Neural cell (in vitro differentiated cells): ENCODE results near the gene ARHGAP9. TPM values are rescaled to one million over a fixed set of nuclear protein-coding genes. Genes with fewer than 3 reads are reported as not detected.

Experiments
- H2AFZ ChIP-seq: fragments of 200-600, 300-800 bp; sonication (generic), shearing (Covaris generic); 2 replicates; pipeline ENCODE4 v1.6.0; 2014; ENCODE audit warnings: low read depth, mild to moderate bottlenecking, antibody characterized with exemption, low read length, moderate library complexity
- H3F3A ChIP-seq: fragments of 200-600 bp; shearing (Covaris generic); 2 replicates; pipeline ENCODE4 v1.6.1; 2016; ENCODE audit warnings: mild to moderate bottlenecking, moderate library complexity, mixed read lengths, antibody characterized with exemption, low read length; ENCODE audit not compliant: insufficient read depth, poor library complexity, severe bottlenecking
- H3K27ac ChIP-seq: fragments of 200-600, 300-800 bp; sonication (generic), shearing (Covaris generic); 2 replicates; pipeline ENCODE4 v1.5.1; 2014; ENCODE audit warnings: mild to moderate bottlenecking, low read length, moderate library complexity
- H3K27me3 ChIP-seq: fragments of 300-800, 200-600 bp; sonication (generic), shearing (Covaris generic); 2 replicates; pipeline ENCODE4 v1.6.0; 2014; ENCODE audit warnings: mild to moderate bottlenecking, low read depth, low read length, moderate library complexity; ENCODE audit not compliant: insufficient read depth
- H3K36me3 ChIP-seq: fragments of 300-800, 200-600 bp; sonication (generic), shearing (Covaris generic); 2 replicates; pipeline ENCODE4 v1.5.1; 2014; ENCODE audit warnings: mild to moderate bottlenecking, antibody characterized with exemption, low read length, moderate library complexity; ENCODE audit not compliant: insufficient read depth
- H3K4me2 ChIP-seq: fragments of 300-800, 200-600 bp; sonication (generic), shearing (Covaris generic); 2 replicates; pipeline ENCODE4 v1.6.0; 2014; ENCODE audit warnings: mild to moderate bottlenecking, low read length
- H3K4me3 ChIP-seq: fragments of 300-800, 200-600 bp; sonication (generic), shearing (Covaris generic); 2 replicates; pipeline ENCODE4 v1.5.1; 2014; ENCODE audit warnings: mild to moderate bottlenecking, low read length, moderate library complexity
- H3K79me2 ChIP-seq: fragments of 200-600 bp; shearing (Covaris generic); replicated peaks from 2 replicates; pipeline ENCODE4 v1.6.0; 2014; ENCODE audit warnings: mild to moderate bottlenecking, low read length, moderate library complexity; ENCODE audit not compliant: insufficient read depth
- H3K9ac ChIP-seq: fragments of 300-800, 200-600 bp; sonication (generic), shearing (Covaris generic); 2 replicates; pipeline ENCODE4 v1.6.1; 2016; ENCODE audit warnings: mild to moderate bottlenecking, low read length, mixed read lengths
- H3K9me2 ChIP-seq: fragments of 200-600 bp; shearing (Covaris generic); 2 replicates; pipeline ENCODE4 v1.6.1; 2016; ENCODE audit warnings: mild to moderate bottlenecking, low read length, mixed read lengths; ENCODE audit not compliant: insufficient read depth
- H3K9me3 ChIP-seq: fragments of 200-600, 300-800 bp; sonication (generic), shearing (Covaris generic); 2 replicates; pipeline ENCODE4 v1.6.1; 2016; ENCODE audit warnings: mild to moderate bottlenecking, mixed run types, low read length, moderate library complexity, mixed read lengths
- H4K20me1 ChIP-seq: fragments of 200-600 bp; shearing (Covaris generic); 2 replicates; pipeline ENCODE4 v1.6.1; 2016; ENCODE audit warnings: mild to moderate bottlenecking, mixed run types; ENCODE audit not compliant: insufficient read depth
- EP300 ChIP-seq: fragments of 450-650 bp; conservative IDR thresholded peaks from 2 replicates; pipeline ENCODE4 v1.6.1; 2014; ENCODE audit warnings: antibody characterized with exemption, mild to moderate bottlenecking, moderate library complexity; ENCODE audit not compliant: poor library complexity, severe bottlenecking
- EZH2 ChIP-seq: fragments of 200-600, 300-800 bp; shearing (Covaris generic), sonication (generic); IDR thresholded peaks from 2 replicates; pipeline ENCODE4 v1.6.1; 2014; ENCODE audit warnings: antibody characterized with exemption, low read length, borderline replicate concordance, mild to moderate bottlenecking; ENCODE audit not compliant: insufficient read depth, poor library complexity, severe bottlenecking
- MXI1 ChIP-seq: fragments of 450-650 bp; conservative IDR thresholded peaks from 2 replicates; pipeline ENCODE4 v1.6.1; 2014; ENCODE audit warnings: antibody characterized with exemption, mild to moderate bottlenecking; ENCODE audit not compliant: poor library complexity, severe bottlenecking
- POLR2AphosphoS5 ChIP-seq: IDR thresholded peaks from 2 replicates; pipeline ENCODE4 v1.6.1; 2012
- RAD21 ChIP-seq: fragments of 450-650 bp; conservative IDR thresholded peaks from 2 replicates; pipeline ENCODE4 v1.6.1; 2014; ENCODE audit warnings: antibody characterized with exemption, mild to moderate bottlenecking, moderate library complexity
- SMC3 ChIP-seq: fragments of 450-650 bp; conservative IDR thresholded peaks from 2 replicates; pipeline ENCODE4 v1.6.1; 2014; ENCODE audit warnings: antibody characterized with exemption, mild to moderate bottlenecking, moderate library complexity; ENCODE audit not compliant: poor library complexity
- TAF1 ChIP-seq: IDR thresholded peaks from 2 replicates; pipeline ENCODE4 v1.6.1; 2012; ENCODE audit warnings: low read depth
- polyA plus RNA-seq: library from polyadenylated mRNA; depleted of rRNA; stranded (reverse); fragments of >200 nt; gene quantifications from 2 replicates; pipeline ENCODE4 v1.2.3, GENCODE V29; 2014
- TF ChIP-seq, protein P1 (sequence below): IDR thresholded peaks from 2 replicates; pipeline ENCODE4 v1.6.1; 2012; ENCODE audit warnings: borderline replicate concordance
- TF ChIP-seq, protein P2 (sequence below): fragments of 450-650 bp; IDR thresholded peaks from 2 replicates; pipeline ENCODE4 v1.5.1; 2014; ENCODE audit warnings: antibody characterized with exemption, mild to moderate bottlenecking, moderate library complexity; ENCODE audit not compliant: poor library complexity, severe bottlenecking

The ARHGAP9 gene
- polyA plus RNA-seq, 1 donor from 2014 or later, result not detected

DNA sequence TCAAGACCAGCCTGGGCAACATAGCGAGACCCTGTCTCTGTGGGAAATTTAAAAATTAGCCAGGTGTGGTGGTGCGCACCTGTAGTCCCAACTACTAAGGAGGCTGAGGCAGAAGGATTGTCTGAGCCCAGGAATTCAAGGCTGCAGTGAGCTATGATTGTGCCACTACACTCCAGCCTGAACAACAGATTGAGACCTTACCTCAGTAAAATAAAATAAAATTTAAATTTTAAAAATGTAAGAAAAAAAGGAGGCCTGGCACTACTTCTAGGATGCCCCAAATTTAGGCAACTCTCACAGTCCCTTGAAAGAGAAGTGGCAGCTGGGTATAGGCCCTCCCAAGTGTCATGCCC lies 25.5 kb downstream of the ARHGAP9 start:
- TF ChIP-seq TAF1, result no peak
- no peak for TF ChIP-seq RAD21
- TF ChIP-seq EP300, result no peak
- TF ChIP-seq, protein P1, sequence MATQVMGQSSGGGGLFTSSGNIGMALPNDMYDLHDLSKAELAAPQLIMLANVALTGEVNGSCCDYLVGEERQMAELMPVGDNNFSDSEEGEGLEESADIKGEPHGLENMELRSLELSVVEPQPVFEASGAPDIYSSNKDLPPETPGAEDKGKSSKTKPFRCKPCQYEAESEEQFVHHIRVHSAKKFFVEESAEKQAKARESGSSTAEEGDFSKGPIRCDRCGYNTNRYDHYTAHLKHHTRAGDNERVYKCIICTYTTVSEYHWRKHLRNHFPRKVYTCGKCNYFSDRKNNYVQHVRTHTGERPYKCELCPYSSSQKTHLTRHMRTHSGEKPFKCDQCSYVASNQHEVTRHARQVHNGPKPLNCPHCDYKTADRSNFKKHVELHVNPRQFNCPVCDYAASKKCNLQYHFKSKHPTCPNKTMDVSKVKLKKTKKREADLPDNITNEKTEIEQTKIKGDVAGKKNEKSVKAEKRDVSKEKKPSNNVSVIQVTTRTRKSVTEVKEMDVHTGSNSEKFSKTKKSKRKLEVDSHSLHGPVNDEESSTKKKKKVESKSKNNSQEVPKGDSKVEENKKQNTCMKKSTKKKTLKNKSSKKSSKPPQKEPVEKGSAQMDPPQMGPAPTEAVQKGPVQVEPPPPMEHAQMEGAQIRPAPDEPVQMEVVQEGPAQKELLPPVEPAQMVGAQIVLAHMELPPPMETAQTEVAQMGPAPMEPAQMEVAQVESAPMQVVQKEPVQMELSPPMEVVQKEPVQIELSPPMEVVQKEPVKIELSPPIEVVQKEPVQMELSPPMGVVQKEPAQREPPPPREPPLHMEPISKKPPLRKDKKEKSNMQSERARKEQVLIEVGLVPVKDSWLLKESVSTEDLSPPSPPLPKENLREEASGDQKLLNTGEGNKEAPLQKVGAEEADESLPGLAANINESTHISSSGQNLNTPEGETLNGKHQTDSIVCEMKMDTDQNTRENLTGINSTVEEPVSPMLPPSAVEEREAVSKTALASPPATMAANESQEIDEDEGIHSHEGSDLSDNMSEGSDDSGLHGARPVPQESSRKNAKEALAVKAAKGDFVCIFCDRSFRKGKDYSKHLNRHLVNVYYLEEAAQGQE, result no peak
- no peak for TF ChIP-seq SMC3
- TF ChIP-seq POLR2AphosphoS5, result no peak
- no peak for TF ChIP-seq EZH2
- TF ChIP-seq, protein P2, sequence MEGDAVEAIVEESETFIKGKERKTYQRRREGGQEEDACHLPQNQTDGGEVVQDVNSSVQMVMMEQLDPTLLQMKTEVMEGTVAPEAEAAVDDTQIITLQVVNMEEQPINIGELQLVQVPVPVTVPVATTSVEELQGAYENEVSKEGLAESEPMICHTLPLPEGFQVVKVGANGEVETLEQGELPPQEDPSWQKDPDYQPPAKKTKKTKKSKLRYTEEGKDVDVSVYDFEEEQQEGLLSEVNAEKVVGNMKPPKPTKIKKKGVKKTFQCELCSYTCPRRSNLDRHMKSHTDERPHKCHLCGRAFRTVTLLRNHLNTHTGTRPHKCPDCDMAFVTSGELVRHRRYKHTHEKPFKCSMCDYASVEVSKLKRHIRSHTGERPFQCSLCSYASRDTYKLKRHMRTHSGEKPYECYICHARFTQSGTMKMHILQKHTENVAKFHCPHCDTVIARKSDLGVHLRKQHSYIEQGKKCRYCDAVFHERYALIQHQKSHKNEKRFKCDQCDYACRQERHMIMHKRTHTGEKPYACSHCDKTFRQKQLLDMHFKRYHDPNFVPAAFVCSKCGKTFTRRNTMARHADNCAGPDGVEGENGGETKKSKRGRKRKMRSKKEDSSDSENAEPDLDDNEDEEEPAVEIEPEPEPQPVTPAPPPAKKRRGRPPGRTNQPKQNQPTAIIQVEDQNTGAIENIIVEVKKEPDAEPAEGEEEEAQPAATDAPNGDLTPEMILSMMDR, result no peak
- no peak for TF ChIP-seq MXI1
- H3K27me3 ChIP-seq, result peaks cover under 1% of the 10 kb centered on the region
- no peaks in the 10 kb centered on the region for H3F3A ChIP-seq
- H3K27ac ChIP-seq, result no peak overlapping the region
- H4K20me1 ChIP-seq, result no peaks in the 10 kb centered on the region
- no peaks in the 10 kb centered on the region for H3K79me2 ChIP-seq
- H3K36me3 ChIP-seq, result no peaks in the 10 kb centered on the region
- no peaks in the 10 kb centered on the region for H3K9me3 ChIP-seq
- no peak overlapping the region for H2AFZ ChIP-seq
- no peaks in the 10 kb centered on the region for H3K9me2 ChIP-seq
- no peak overlapping the region for H3K4me3 ChIP-seq
- no peak overlapping the region for H3K4me2 ChIP-seq
- no peak overlapping the region for H3K9ac ChIP-seq

DNA sequence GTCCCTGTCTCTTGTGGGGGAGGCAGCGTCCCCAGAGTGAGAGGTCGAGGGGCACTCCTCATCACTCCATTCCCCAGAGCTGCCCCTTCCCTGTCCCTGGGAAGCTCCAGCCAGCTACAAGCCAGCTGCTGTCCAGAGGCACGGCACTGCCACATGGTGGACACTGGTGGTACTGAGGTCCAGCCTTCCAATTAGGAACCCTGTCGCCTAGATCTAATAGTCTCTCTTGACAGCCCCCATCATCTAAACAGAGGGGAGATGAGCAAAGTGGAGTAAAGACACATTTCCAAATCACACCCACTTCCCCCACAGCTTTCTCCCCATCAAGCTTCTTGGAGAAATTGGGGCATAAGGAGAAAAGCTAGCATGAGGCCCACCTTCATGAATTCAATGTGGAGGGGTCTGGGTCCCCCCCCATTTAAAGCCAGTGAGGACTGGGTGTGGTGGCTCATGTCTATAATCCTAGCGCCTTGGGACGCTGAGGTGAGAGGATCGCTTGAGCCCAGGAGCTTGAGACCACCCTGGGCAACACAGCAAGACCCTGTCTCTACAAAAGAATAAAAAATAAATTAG lies 26.6 kb downstream of the ARHGAP9 start:
- Histone ChIP-seq H3K4me2 (no peak overlapping the region), H3K9me3 (no peaks in the 10 kb centered on the region), H3K4me3 (no peak overlapping the region), H3K79me2 (no peaks in the 10 kb centered on the region), H4K20me1 (no peaks in the 10 kb centered on the region), H3F3A (no peaks in the 10 kb centered on the region), H3K9ac (no peak overlapping the region), H2AFZ (no peak overlapping the region), H3K9me2 (no peaks in the 10 kb centered on the region), H3K27ac (no peak overlapping the region), H3K27me3 (no peaks in the 10 kb centered on the region), H3K36me3 (no peaks in the 10 kb centered on the region)
- no peak for TF ChIP-seq MXI1
- no peak for TF ChIP-seq POLR2AphosphoS5
- TF ChIP-seq, protein P1, result no peak
- no peak for TF ChIP-seq TAF1
- TF ChIP-seq, protein P2, result peak; percentile 87
- peak; percentile 84 for TF ChIP-seq RAD21
- TF ChIP-seq SMC3, result peak; percentile 84
- no peak for TF ChIP-seq EP300
- TF ChIP-seq EZH2, result no peak
